ENCODE data around the gene MROH2A.

Gene MROH2A

DNA sequence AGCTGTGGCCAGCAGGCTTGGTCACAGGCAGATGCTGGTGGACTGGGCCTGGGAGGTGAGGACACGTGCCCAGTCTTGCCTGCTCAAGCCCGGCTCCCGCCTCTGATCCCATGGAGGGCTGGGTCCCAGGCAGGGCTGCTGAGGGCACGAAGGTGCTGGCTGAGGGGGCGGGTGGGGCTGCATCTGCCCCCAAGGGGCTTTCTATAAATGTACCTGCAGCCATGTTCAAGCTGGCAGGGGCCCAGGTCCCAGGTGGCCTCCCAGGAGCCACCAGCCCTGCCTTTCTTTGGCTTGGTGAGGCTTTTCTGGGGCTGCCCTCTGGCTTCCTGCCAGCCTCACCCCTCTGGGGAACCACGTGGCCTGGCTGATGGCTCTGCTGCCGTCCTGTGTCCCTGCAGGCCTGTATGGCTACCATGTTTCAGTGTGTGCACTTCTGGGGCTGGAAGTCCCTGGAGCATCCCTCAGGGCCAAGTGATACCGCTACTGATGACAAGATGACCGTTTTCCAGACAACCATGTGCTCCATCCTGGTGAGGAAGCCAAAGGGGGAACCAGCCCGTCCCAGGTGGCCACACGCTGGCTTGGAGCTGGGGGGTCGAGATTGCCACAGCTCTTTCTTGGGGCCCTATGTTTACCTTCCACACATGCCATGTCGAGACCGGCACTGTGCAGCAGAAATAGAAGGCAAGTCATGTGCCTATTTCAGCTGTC, 53.0 kb downstream of the MROH2A start:
- Histone ChIP-seq H2AFZ (ENCODE audit: low read depth, low read length) (no peak overlapping the region), H3K4me1 (ENCODE audit: insufficient read depth, low read length) (peaks cover 7% of the 10 kb centered on the region), H3K27me3 (ENCODE audit: insufficient read depth, low read length) (no peaks in the 10 kb centered on the region), H3K9me3 (ENCODE audit: low read length) (no peaks in the 10 kb centered on the region), H3K4me3 (ENCODE audit: low read length) (no peak overlapping the region), H3K36me3 (ENCODE audit: insufficient read depth, low read length) (peaks cover 20% of the 10 kb centered on the region)

DNA sequence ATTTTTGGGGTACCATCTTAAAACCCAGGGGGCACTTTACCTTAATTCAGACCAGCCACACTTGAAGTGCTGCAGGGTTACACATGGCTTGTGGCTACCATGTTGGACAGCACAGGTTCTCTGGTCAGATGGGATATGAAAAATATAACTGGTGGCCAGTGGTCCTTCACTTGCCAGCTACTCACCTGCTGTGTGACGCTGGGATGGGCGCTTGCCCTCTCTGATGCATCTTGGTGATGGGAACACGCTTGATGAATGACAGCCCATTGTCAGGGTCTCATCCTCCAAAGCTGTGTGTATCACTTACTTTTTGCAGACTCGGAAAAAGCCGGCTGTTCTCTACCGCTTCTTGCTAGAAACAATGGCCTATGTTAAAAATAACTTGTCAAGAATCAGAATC, 53.7 kb downstream of the MROH2A start:
- peaks cover 7% of the 10 kb centered on the region for H3K4me1 ChIP-seq (ENCODE audit: insufficient read depth, low read length)
- no peaks in the 10 kb centered on the region for H3K9me3 ChIP-seq (ENCODE audit: low read length)
- no peak overlapping the region for H2AFZ ChIP-seq (ENCODE audit: low read depth, low read length)
- no peak overlapping the region for H3K4me3 ChIP-seq (ENCODE audit: low read length)
- peaks cover 26% of the 10 kb centered on the region for H3K36me3 ChIP-seq (ENCODE audit: insufficient read depth, low read length)
- no peaks in the 10 kb centered on the region for H3K27me3 ChIP-seq (ENCODE audit: insufficient read depth, low read length)

DNA sequence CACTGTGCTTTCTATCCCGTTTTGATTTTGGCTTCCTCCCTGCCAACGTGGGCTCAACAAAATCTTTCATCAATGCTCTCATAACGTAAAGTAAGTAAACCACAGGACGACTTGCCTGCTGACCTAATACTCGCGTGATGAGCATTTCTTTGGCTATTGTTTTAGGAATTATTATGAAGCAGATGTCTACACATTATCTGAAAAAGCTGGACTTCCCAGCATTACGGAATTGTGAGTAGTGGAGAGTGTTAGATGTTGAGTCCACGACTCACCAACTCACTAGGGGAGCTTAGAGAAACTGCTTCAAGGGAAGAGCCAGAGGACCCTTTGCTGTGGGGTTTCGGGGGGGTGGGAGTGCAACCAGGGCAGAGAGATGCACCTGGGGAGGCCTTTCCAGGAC, 54.3 kb downstream of the MROH2A start:
- Histone ChIP-seq H3K4me1 (ENCODE audit: insufficient read depth, low read length) (peaks cover 7% of the 10 kb centered on the region), H3K36me3 (ENCODE audit: insufficient read depth, low read length) (peaks cover 29% of the 10 kb centered on the region), H3K27me3 (ENCODE audit: insufficient read depth, low read length) (no peaks in the 10 kb centered on the region), H3K4me3 (ENCODE audit: low read length) (no peak overlapping the region), H3K9me3 (ENCODE audit: low read length) (no peaks in the 10 kb centered on the region), H2AFZ (ENCODE audit: low read depth, low read length) (no peak overlapping the region)

DNA sequence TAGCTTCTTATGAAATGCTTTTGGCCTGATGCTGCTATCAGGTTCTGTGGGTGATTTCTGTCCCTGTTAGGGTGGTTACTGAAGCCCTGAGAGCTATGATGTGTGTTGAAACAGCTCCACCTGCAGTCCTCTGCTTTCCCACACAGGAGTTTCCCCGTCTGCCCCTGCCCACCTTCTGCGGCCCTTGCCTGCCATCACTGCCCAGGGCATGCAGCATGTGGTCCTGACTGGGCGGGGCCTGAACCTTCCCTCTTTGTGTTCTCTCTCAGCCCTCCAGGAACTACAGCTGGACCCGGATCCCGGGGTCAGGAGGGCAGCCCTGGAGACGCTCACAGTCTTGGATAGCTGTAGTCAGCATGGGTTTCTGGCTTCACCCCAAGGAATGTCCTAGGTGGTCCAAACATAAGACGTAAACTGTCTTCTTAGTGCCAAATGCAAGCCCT, 54.8 kb downstream of the MROH2A start:
- Histone ChIP-seq H3K9me3 (ENCODE audit: low read length) (no peaks in the 10 kb centered on the region), H3K4me1 (ENCODE audit: insufficient read depth, low read length) (peaks cover 7% of the 10 kb centered on the region), H2AFZ (ENCODE audit: low read depth, low read length) (no peak overlapping the region), H3K4me3 (ENCODE audit: low read length) (no peak overlapping the region), H3K27me3 (ENCODE audit: insufficient read depth, low read length) (no peaks in the 10 kb centered on the region), H3K36me3 (ENCODE audit: insufficient read depth, low read length) (peaks cover 33% of the 10 kb centered on the region)

DNA sequence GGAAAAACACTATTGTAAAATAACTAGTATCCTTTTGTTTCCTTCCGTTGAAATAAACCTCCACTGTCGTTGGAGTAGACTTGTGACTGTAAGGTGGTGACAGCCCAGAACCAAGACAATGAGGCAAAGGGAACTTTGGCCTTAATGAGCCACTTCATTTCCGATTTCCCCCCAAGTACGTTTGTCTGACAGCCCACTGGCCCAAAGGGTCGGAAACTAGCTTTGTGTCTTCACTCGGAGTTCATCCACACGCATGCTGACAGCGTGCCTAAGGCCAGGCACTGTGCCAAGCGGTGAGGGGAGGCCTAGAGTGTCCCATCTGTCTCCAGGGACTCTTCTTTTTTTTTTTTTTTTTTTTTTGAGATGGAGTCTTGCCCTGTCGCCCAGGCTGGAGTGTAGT, 55.2 kb downstream of the MROH2A start:
- H3K27me3 ChIP-seq (ENCODE audit: insufficient read depth, low read length), result no peaks in the 10 kb centered on the region
- no peak overlapping the region for H3K4me3 ChIP-seq (ENCODE audit: low read length)
- peaks cover 7% of the 10 kb centered on the region for H3K4me1 ChIP-seq (ENCODE audit: insufficient read depth, low read length)
- H3K9me3 ChIP-seq (ENCODE audit: low read length), result no peaks in the 10 kb centered on the region
- H3K36me3 ChIP-seq (ENCODE audit: insufficient read depth, low read length), result peaks cover 37% of the 10 kb centered on the region
- H2AFZ ChIP-seq (ENCODE audit: low read depth, low read length), result no peak overlapping the region

DNA sequence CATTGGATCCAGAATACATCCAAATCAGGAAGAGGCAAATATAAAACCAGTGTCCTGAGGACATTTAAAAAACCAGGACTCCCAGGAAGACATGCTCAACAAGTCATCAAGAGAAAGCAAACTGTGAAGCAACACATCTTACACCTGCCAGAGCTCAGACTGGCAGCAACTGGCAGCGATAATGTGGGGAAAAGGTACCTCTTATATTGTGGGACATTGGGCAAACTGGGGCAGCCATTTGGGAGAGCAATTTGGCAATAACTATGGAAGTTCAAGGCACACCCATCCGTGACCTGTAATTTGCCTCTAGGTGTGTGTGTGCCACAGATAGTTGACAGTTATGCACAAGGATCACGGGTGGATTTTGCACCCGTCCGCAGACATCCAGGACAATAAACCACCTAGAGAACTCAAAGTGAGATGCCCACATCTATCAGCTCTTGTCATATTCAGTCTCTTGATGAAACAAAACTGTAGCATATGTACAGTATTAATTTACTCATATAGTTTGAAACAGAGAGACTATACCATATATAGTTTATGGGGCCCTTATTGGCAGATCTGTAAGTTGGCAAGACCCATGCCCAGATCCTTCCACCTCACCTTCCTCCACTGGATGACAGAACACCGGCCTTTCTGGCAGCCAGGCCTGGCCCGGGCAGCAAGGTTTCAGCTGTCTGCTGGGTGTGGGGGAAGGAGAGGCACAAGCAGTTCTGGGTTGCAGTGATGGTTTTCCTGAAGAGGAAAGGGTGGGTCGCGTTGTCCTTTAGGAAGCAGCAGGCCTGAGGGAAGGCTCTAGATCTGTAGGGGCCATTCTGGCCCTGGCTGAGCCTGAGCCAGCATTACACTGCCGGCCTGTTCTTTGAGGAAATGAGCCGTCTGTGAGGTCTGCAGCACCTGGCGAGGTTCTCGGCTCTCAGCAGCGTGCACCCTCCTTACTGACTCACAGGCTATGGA, 57.4 kb downstream of the MROH2A start:
- no peaks in the 10 kb centered on the region for H3K9me3 ChIP-seq (ENCODE audit: low read length)
- no peaks in the 10 kb centered on the region for H3K27me3 ChIP-seq (ENCODE audit: insufficient read depth, low read length)
- H2AFZ ChIP-seq (ENCODE audit: low read depth, low read length), result no peak overlapping the region
- no peak overlapping the region for H3K4me3 ChIP-seq (ENCODE audit: low read length)
- H3K4me1 ChIP-seq (ENCODE audit: insufficient read depth, low read length), result peaks cover 7% of the 10 kb centered on the region
- H3K36me3 ChIP-seq (ENCODE audit: insufficient read depth, low read length), result peaks cover 59% of the 10 kb centered on the region

DNA sequence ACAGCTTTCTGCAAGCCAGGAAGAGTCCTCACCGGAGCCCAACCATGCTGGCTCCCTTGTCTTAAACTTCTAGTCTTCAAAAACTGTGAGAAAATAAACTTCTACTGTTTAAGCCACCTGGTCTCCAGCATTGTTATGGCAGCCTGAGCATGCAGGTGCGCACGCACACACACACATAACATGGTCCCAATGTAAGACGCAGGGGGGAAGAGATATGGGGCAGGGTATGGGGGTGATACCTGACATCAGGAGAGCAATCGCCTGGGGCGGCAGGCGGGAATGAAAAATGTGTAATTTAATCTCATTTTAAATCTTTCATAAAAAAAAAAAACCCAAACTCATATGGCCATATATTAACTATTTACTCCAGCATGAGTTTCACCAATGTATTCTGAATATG, 58.2 kb downstream of the MROH2A start:
- Histone ChIP-seq H3K9me3 (ENCODE audit: low read length) (no peaks in the 10 kb centered on the region), H2AFZ (ENCODE audit: low read depth, low read length) (no peak overlapping the region), H3K27me3 (ENCODE audit: insufficient read depth, low read length) (no peaks in the 10 kb centered on the region), H3K4me1 (ENCODE audit: insufficient read depth, low read length) (peaks cover 7% of the 10 kb centered on the region), H3K36me3 (ENCODE audit: insufficient read depth, low read length) (peaks cover 68% of the 10 kb centered on the region), H3K4me3 (ENCODE audit: low read length) (no peak overlapping the region)

DNA sequence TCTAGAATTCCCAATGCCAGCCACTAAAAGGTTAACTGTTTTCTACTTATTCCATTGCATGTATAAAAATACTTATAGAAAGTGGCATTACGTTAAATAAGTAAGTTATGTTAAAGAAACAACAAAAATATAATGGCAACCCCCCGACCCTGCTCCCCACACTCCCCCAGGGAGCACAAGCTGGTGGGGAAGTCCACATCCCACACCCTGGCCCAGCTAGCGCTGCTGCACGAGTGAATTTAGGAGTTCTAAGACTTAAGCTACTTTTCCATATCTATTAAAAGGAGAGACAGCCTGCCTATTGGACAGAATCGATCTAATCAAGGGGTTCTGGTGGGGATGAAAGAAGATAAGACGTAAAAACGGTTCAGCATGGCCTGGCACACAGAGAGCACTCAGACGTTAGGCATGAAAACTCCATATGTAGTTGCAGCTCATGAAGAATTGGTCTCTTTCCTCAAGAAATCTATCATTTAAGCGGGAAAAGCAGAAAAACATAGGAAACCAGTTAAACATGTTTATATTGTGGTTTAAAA, 59.6 kb downstream of the MROH2A start:
- H3K36me3 ChIP-seq (ENCODE audit: insufficient read depth, low read length), result peaks cover 80% of the 10 kb centered on the region

DNA sequence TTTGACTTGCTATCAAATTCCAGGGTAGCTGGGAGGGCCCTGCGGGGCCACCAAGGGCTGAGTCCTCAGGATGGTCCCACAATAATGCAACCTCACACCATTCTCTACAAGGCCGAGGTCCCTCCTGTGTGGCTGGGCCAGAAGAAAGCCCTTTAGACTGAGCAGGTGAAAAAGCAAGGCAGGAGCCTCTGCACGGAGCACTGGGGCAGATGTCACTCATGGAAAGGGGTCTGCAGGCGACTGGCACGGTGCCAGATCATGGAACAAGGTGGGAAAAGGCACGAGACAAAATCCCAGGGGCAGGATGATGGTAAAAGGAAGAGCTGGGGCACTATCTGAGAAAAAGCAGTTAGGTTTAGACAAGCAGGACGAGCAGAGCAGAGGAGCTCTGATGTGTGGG, 60.1 kb downstream of the MROH2A start:
- H3K9me3 ChIP-seq (ENCODE audit: low read length), result no peaks in the 10 kb centered on the region
- H3K36me3 ChIP-seq (ENCODE audit: insufficient read depth, low read length), result peaks cover 85% of the 10 kb centered on the region
- H2AFZ ChIP-seq (ENCODE audit: low read depth, low read length), result no peak overlapping the region
- H3K4me3 ChIP-seq (ENCODE audit: low read length), result no peak overlapping the region
- no peaks in the 10 kb centered on the region for H3K27me3 ChIP-seq (ENCODE audit: insufficient read depth, low read length)
- H3K4me1 ChIP-seq (ENCODE audit: insufficient read depth, low read length), result peaks cover 1% of the 10 kb centered on the region

More for the DNA sequence above, 59.6 kb downstream of the MROH2A start:
- no peak overlapping the region for H2AFZ ChIP-seq (ENCODE audit: low read depth, low read length)
- no peak overlapping the region for H3K4me3 ChIP-seq (ENCODE audit: low read length)
- no peaks in the 10 kb centered on the region for H3K9me3 ChIP-seq (ENCODE audit: low read length)
- no peaks in the 10 kb centered on the region for H3K27me3 ChIP-seq (ENCODE audit: insufficient read depth, low read length)
- H3K4me1 ChIP-seq (ENCODE audit: insufficient read depth, low read length), result peaks cover 2% of the 10 kb centered on the region

DNA sequence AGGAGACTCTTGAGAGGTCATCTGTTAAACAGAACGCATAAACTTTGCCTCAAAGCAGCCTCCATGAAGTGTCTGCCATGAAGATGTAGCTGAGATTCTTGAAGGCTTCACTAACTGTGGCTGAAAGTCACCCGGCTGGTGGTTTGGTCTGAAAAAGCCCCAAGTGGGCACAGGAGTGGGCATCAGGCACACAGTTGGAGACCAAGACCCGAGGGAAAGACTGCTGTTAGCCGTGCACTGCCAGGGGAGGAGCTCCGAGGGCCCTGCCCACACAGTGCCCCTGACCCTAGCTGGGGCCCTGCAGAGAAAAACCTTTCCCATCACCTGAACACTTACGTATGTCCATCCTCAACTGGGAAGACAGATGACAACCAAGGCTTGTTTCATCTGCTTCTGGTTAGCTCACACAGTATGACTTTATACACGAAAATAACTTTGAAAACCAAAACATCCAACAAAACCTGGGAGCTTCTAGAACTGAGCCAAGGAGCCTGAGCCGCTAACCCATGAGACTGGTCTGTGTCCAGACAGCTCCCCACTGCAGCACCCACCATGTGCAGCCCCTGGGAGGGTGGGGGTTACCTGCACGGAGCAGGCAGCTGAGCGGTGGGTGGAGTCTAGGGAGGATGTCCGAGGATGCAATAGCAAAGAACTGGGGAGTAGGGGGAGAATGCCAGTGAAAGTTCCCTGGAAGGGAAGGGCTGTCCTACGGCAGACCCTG, 60.8 kb downstream of the MROH2A start:
- Histone ChIP-seq H3K9me3 (ENCODE audit: low read length) (no peaks in the 10 kb centered on the region), H2AFZ (ENCODE audit: low read depth, low read length) (no peak overlapping the region), H3K4me3 (ENCODE audit: low read length) (no peak overlapping the region), H3K4me1 (ENCODE audit: insufficient read depth, low read length) (no peaks in the 10 kb centered on the region), H3K27me3 (ENCODE audit: insufficient read depth, low read length) (no peaks in the 10 kb centered on the region), H3K36me3 (ENCODE audit: insufficient read depth, low read length) (peaks cover 91% of the 10 kb centered on the region)

DNA sequence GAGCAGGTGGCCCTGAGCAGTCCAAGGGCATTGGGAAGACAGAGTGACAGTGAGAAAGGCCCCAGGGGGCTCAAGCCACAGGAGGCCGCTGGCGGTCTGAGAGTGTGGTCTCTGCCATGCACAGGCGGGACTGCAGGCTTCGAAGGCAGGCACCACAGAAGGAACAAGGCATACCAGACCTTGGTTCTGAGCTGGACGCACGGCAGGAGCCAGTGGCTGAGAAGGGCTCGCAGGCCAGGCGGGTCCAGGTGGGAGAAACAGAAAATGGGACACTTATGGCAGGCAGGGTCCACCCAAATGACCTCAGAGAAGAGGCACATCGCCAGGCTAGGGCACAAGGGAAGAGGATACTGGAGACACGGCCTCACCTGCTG, 61.3 kb downstream of the MROH2A start:
- no peaks in the 10 kb centered on the region for H3K9me3 ChIP-seq (ENCODE audit: low read length)
- H3K4me1 ChIP-seq (ENCODE audit: insufficient read depth, low read length), result no peaks in the 10 kb centered on the region
- H3K4me3 ChIP-seq (ENCODE audit: low read length), result no peak overlapping the region
- no peaks in the 10 kb centered on the region for H3K27me3 ChIP-seq (ENCODE audit: insufficient read depth, low read length)
- H2AFZ ChIP-seq (ENCODE audit: low read depth, low read length), result no peak overlapping the region
- peaks cover 94% of the 10 kb centered on the region for H3K36me3 ChIP-seq (ENCODE audit: insufficient read depth, low read length)

DNA sequence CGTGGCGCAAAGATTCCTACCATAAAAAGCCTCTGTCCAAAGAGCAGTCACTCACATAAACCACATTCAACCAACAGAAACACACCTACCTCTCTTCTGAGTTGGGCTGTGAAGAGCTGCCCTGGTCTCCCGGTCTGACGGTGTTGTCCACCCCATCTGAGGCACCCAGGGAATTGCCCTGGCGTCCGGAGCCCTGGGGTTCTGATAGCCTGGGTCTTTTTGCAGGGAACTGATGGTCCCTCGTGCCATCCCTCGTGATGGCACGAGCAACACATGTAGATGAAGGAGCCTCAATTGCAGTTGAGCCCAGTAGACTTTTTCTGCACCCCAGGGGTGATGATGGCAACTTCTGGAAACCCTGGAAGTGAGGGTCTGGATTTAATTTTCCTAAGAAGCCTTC, 62.4 kb downstream of the MROH2A start:
- no peaks in the 10 kb centered on the region for H3K4me1 ChIP-seq (ENCODE audit: insufficient read depth, low read length)
- H3K36me3 ChIP-seq (ENCODE audit: insufficient read depth, low read length), result peaks cover 91% of the 10 kb centered on the region
- H3K4me3 ChIP-seq (ENCODE audit: low read length), result no peak overlapping the region
- no peak overlapping the region for H2AFZ ChIP-seq (ENCODE audit: low read depth, low read length)
- no peaks in the 10 kb centered on the region for H3K27me3 ChIP-seq (ENCODE audit: insufficient read depth, low read length)
- no peaks in the 10 kb centered on the region for H3K9me3 ChIP-seq (ENCODE audit: low read length)

DNA sequence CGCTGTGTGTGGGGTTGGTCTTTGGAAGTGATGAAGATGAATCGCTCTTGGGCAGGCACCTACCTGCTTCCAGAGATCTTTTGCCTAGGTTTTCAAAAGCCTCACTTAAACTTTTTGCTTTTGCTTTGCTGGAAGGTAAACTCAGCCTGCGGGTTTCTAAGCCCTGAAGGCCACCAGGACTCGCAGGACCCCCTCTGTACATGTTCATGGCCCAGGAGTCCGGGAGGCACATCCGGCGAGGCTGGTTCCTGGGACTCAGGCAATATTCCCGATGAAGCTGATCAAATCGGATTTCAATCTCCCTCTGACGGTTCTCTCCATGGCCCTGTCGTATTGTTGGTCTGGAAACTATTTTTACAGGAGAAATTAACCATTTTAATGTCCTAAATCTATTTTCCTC, 63.1 kb downstream of the MROH2A start:
- Histone ChIP-seq H3K4me3 (ENCODE audit: low read length) (no peak overlapping the region), H3K36me3 (ENCODE audit: insufficient read depth, low read length) (peaks cover 90% of the 10 kb centered on the region), H3K27me3 (ENCODE audit: insufficient read depth, low read length) (no peaks in the 10 kb centered on the region), H3K4me1 (ENCODE audit: insufficient read depth, low read length) (no peaks in the 10 kb centered on the region), H2AFZ (ENCODE audit: low read depth, low read length) (no peak overlapping the region), H3K9me3 (ENCODE audit: low read length) (no peaks in the 10 kb centered on the region)
